Mesenchymal stem cell (in vitro differentiated cells and primary cell): ENCODE measurements around the gene GALNT5.

Experiments used
- DNase-seq: peaks from one replicate; pipeline ENCODE4 v3.0.0-alpha.2; 2013
- H2AFZ ChIP-seq: one replicate; pipeline ENCODE4 v1.6.1; 2013; ENCODE audit warnings: low read depth, mild to moderate bottlenecking, control low read depth, inconsistent platforms, low read length, moderate library complexity
- H2AK5ac ChIP-seq: 2 replicates; pipeline ENCODE4 v1.6.1; 2013; ENCODE audit warnings: low read length, moderate library complexity, mild to moderate bottlenecking, inconsistent platforms; ENCODE audit not compliant: severe bottlenecking
- H2BK120ac ChIP-seq: one replicate; pipeline ENCODE4 v1.6.1; 2013; ENCODE audit warnings: low read depth, mild to moderate bottlenecking, inconsistent platforms, low read length, moderate library complexity
- H2BK12ac ChIP-seq, 2 experiments: one replicate each; pipeline ENCODE4 v1.6.1; 2013; ENCODE audit warnings: inconsistent platforms in 2 of 2, low read length in 2 of 2, mild to moderate bottlenecking in 2 of 2, moderate library complexity in 2 of 2, control low read depth in 1 of 2
- H2BK15ac ChIP-seq: one replicate; pipeline ENCODE4 v1.6.1; 2013; ENCODE audit warnings: mild to moderate bottlenecking, low read depth, inconsistent platforms; ENCODE audit not compliant: poor library complexity, severe bottlenecking
- H2BK5ac ChIP-seq: 2 replicates; pipeline ENCODE4 v1.6.1; 2013; ENCODE audit warnings: low read depth, mild to moderate bottlenecking, low read length, control low read depth, inconsistent platforms; ENCODE audit not compliant: poor library complexity, severe bottlenecking
- H3K14ac ChIP-seq, 2 experiments: one replicate each; pipeline ENCODE4 v1.6.1; 2013; ENCODE audit warnings: inconsistent platforms in 2 of 2, low read length in 2 of 2, control low read depth in 1 of 2, mild to moderate bottlenecking in 1 of 2, moderate library complexity in 1 of 2
- H3K18ac ChIP-seq, 2 experiments: one replicate each; pipeline ENCODE4 v1.6.1; 2013; ENCODE audit warnings: inconsistent platforms in 2 of 2, low read length in 2 of 2, control low read depth in 1 of 2, low read depth in 1 of 2, mild to moderate bottlenecking in 1 of 2
- H3K23ac ChIP-seq, 2 experiments: one replicate each; pipeline ENCODE4 v1.6.1; 2013; ENCODE audit warnings: inconsistent platforms in 2 of 2, low read length in 2 of 2, mild to moderate bottlenecking in 2 of 2, moderate library complexity in 2 of 2, control low read depth in 1 of 2
- H3K27ac ChIP-seq: 2 replicates; pipeline ENCODE4 v1.5.1; 2013; ENCODE audit warnings: mild to moderate bottlenecking, moderate library complexity, low read length, control low read depth, inconsistent platforms; ENCODE audit not compliant: poor library complexity, severe bottlenecking
- H3K27me3 ChIP-seq, 2 experiments: 2 replicates each; pipeline versions ENCODE4 v1.6.1 to v1.7.0; 2013; ENCODE audit warnings: low read length in 2 of 2, mild to moderate bottlenecking in 2 of 2, moderate library complexity in 2 of 2, control low read depth in 1 of 2, inconsistent platforms in 1 of 2; ENCODE audit not compliant: control insufficient read depth in 1 of 2, insufficient read depth in 1 of 2
- H3K36me3 ChIP-seq, 2 experiments: 2 replicates each; pipeline versions ENCODE4 v1.6.1 to v1.7.0; 2013; ENCODE audit warnings: low read length in 2 of 2, control low read depth in 1 of 2, inconsistent platforms in 1 of 2, low read depth in 1 of 2, mild to moderate bottlenecking in 1 of 2; ENCODE audit not compliant: insufficient read depth in 2 of 2, control insufficient read depth in 1 of 2
- H3K4ac ChIP-seq, 2 experiments: one replicate each; pipeline ENCODE4 v1.6.1; 2013; ENCODE audit warnings: inconsistent platforms in 2 of 2, low read length in 2 of 2, mild to moderate bottlenecking in 2 of 2, moderate library complexity in 2 of 2, control low read depth in 1 of 2, low read depth in 1 of 2
- H3K4me1 ChIP-seq: 2 replicates; pipeline ENCODE4 v1.6.1; 2013; ENCODE audit warnings: low read depth, low read length, control low read depth; ENCODE audit not compliant: control insufficient read depth, insufficient read depth
- H3K4me2 ChIP-seq: 2 replicates; pipeline ENCODE4 v1.6.1; 2013; ENCODE audit warnings: low read length, mild to moderate bottlenecking, inconsistent platforms; ENCODE audit not compliant: poor library complexity, severe bottlenecking
- H3K4me3 ChIP-seq, 2 experiments: 2 replicates each; pipeline versions ENCODE4 v1.5.1 to v1.7.0; 2013; ENCODE audit warnings: low read length in 2 of 2, mild to moderate bottlenecking in 2 of 2, control low read depth in 1 of 2, low read depth in 1 of 2; ENCODE audit not compliant: insufficient read depth in 1 of 2
- H3K79me1 ChIP-seq: replicated peaks from 2 replicates; pipeline ENCODE4 v1.6.1; 2013; ENCODE audit warnings: mild to moderate bottlenecking, control low read depth, low read length, inconsistent platforms; ENCODE audit not compliant: poor library complexity, severe bottlenecking
- H3K9ac ChIP-seq: 2 replicates; pipeline ENCODE4 v1.7.0; 2013; ENCODE audit warnings: mild to moderate bottlenecking, low read length, moderate library complexity
- H3K9me3 ChIP-seq: 2 replicates; pipeline ENCODE4 v1.7.0; 2013; ENCODE audit warnings: mild to moderate bottlenecking, low read length; ENCODE audit not compliant: control insufficient read depth
- H4K8ac ChIP-seq: one replicate; pipeline ENCODE4 v1.6.1; 2013; ENCODE audit warnings: inconsistent platforms, mild to moderate bottlenecking, low read length, moderate library complexity
- H4K91ac ChIP-seq: one replicate; pipeline ENCODE4 v1.6.1; 2013; ENCODE audit warnings: mild to moderate bottlenecking, low read length, inconsistent platforms
- WGBS: methylation state at CpG from one replicate; pipeline ENCODE4 v1.1.7; 2013; ENCODE audit warnings: mixed read lengths; 5-methylcytosine and 5-hydroxymethylcytosine counted together

The GALNT5 gene

GRCh38 chr2:157251932-157252331, 5.6 kb upstream of the GALNT5 start:
- Histone ChIP-seq H3K14ac (no peak overlapping the region), H3K4me1 (no peaks in the 10 kb centered on the region), H3K9ac (no peak overlapping the region), H2BK120ac (no peak overlapping the region), H2BK5ac (no peak overlapping the region), H3K36me3 (no peaks in the 10 kb centered on the region), H2AK5ac (no peak overlapping the region), H2BK12ac (no peak overlapping the region), H2AFZ (no peak overlapping the region), H3K27me3 (no peaks in the 10 kb centered on the region), H4K91ac (no peak overlapping the region), H2BK15ac (no peak overlapping the region), H3K4me2 (no peak overlapping the region), H3K18ac (no peak overlapping the region), H3K23ac (no peak overlapping the region), H3K4me3 (no peak overlapping the region), H4K8ac (no peak overlapping the region), H3K9me3 (no peaks in the 10 kb centered on the region), H3K4ac (no peak overlapping the region), H3K79me1 (no peaks in the 10 kb centered on the region), H3K27ac (no peak overlapping the region)
- 89% methylated on average over 1 of the region's 2 CpGs for WGBS
- no peak for DNase-seq

DNA sequence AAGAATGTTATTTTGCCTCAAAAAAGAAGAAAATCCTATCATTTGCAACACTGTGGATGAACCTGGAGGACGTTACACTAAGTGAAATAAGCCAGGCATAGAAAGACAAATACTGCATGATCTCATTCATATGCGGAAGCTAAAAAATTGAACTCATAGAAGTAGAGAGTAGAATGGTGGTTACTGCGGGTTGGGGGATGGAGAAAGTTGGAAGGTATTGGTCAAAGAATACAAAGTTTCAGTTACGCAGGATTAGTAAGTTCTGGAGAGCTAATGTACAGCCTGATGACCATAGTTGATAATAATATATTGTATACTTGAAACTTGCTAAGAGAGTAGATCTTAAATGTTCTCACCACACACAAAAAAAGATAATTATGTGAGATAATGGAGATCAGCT, 5.0 kb upstream of the GALNT5 start:
- Histone ChIP-seq H3K4me3 (no peak overlapping the region), H2BK5ac (no peak overlapping the region), H4K8ac (no peak overlapping the region), H2BK12ac (no peak overlapping the region), H3K18ac (no peak overlapping the region), H2BK15ac (no peak overlapping the region), H3K27ac (no peak overlapping the region), H3K14ac (no peak overlapping the region), H3K9ac (no peak overlapping the region), H2AK5ac (no peak overlapping the region), H3K27me3 (no peaks in the 10 kb centered on the region), H3K36me3 (no peaks in the 10 kb centered on the region), H4K91ac (no peak overlapping the region), H3K4me1 (peaks cover under 1% of the 10 kb centered on the region), H2AFZ (no peak overlapping the region), H2BK120ac (no peak overlapping the region), H3K79me1 (no peaks in the 10 kb centered on the region), H3K4me2 (no peak overlapping the region), H3K9me3 (no peaks in the 10 kb centered on the region), H3K4ac (no peak overlapping the region), H3K23ac (no peak overlapping the region)
- 86% methylated on average over 4 of the region's 4 CpGs for WGBS
- DNase-seq = no peak

DNA sequence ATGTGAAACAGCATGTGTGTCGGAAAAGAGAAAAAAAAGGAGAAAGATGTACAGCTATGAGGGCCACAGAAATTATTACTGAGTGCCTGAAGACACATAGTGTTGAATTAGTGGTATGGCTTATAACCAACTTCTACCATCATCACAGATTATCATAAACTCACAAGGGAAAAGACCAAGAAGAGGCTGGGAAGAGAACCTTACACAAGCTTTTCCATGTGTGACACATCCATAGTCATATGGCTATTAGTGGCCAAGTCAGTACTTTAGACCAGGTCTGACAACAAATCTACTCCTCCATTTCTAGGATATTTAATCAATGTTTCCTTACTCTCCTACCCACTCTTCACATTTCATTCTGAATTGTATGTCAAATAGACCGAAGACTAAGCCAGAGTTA, 3.5 kb upstream of the GALNT5 start:
- Histone ChIP-seq H3K4ac (no peak overlapping the region), H4K91ac (no peak overlapping the region), H3K4me3 (no peak overlapping the region), H2BK5ac (no peak overlapping the region), H3K4me2 (no peak overlapping the region), H2BK120ac (no peak overlapping the region), H4K8ac (no peak overlapping the region), H3K18ac (no peak overlapping the region), H3K4me1 (peaks cover 10% of the 10 kb centered on the region), H3K14ac (no peak overlapping the region), H2AFZ (no peak overlapping the region), H3K79me1 (peaks cover 2% of the 10 kb centered on the region), H3K23ac (no peak overlapping the region), H3K9ac (peak overlapping the region; percentile 62), H3K9me3 (no peaks in the 10 kb centered on the region), H3K36me3 (no peaks in the 10 kb centered on the region), H3K27me3 (no peaks in the 10 kb centered on the region), H2BK12ac (no peak overlapping the region), H3K27ac (no peak overlapping the region), H2AK5ac (no peak overlapping the region), H2BK15ac (no peak overlapping the region)
- DNase-seq = no peak
- whole genome bisulfite sequencing = 80% methylated on average over 1 of the region's 2 CpGs

- Histone ChIP-seq H3K9ac (no peak overlapping the region), H4K91ac (no peak overlapping the region), H3K27ac (no peak overlapping the region), H3K9me3 (no peaks in the 10 kb centered on the region), H3K4me2 (no peak overlapping the region), H3K23ac (no peak overlapping the region), H2AK5ac (no peak overlapping the region), H3K4me1 (peaks cover 12% of the 10 kb centered on the region), H2BK5ac (no peak overlapping the region), H2BK120ac (no peak overlapping the region), H2AFZ (no peak overlapping the region), H3K27me3 (no peaks in the 10 kb centered on the region), H2BK12ac (no peak overlapping the region), H3K4me3 (no peak overlapping the region), H3K14ac (no peak overlapping the region), H3K79me1 (peaks cover 2% of the 10 kb centered on the region), H3K18ac (no peak overlapping the region), H2BK15ac (no peak overlapping the region), H3K4ac (no peak overlapping the region), H4K8ac (no peak overlapping the region), H3K36me3 (no peaks in the 10 kb centered on the region)
- no peak for DNase-seq
Observed at GRCh38 chr2:157255746-157256145, 1.8 kb upstream of the GALNT5 start.
